ENCODE measurements around the gene BNC1. TPM values are rescaled to one million over a fixed set of nuclear protein-coding genes. Genes with fewer than 3 reads are reported as not detected.

Gene BNC1
- total and polyA plus RNA-seq, 2 of the 4 experiments (the other 2 are of a cell fraction) = 0.38 to 0.54 TPM

- no peak overlapping the region for H4K8ac ChIP-seq (ENCODE audit: low read depth in 2 of 2, low read length in 2 of 2)
- no peak overlapping the region for H2BK120ac ChIP-seq (ENCODE audit: low read depth, low read length)
- no peak overlapping the region for H3K27ac ChIP-seq (ENCODE audit: insufficient read depth, low read length)
- BruUV-seq (replicated peaks) = no TSS peak
- no peaks in the 10 kb centered on the region for H3K36me3 ChIP-seq (ENCODE audit: control insufficient read depth, insufficient read depth, low read length)
- ATAC-seq (ENCODE audit: low read depth) = no peak
- no peak overlapping the region for H2BK20ac ChIP-seq (ENCODE audit: low read depth, low read length)
- ChIA-PET CTCF (no interaction called here), POLR2A (ENCODE audit: unreplicated experiment) (no interaction called here)
- H3K79me1 ChIP-seq (ENCODE audit: low read depth in 1 of 2, low read length in 2 of 2) = peaks cover 0 to 17% of the 10 kb centered on the region in 2 experiments; a peak in 2 of 4 replicates
- TF ChIP-seq MAFK (IDR thresholded peaks at IDR 0.05; ENCODE audit: low read depth, low read length) = no peak
- no peak for TF ChIP-seq SMC3 (IDR thresholded peaks at IDR 0.05; ENCODE audit: low read depth, low read length)
- TF ChIP-seq MXI1 (IDR thresholded peaks at IDR 0.05; ENCODE audit: borderline replicate concordance, low read depth, low read length) = no peak
- TF ChIP-seq RCOR1 (IDR thresholded peaks at IDR 0.05; ENCODE audit: insufficient replicate concordance, low read length) = no peak
- TF ChIP-seq POLR2A (IDR thresholded peaks at IDR 0.05; ENCODE audit: low read depth, low read length) = no peak
- TF ChIP-seq FOS (IDR thresholded peaks at IDR 0.05; ENCODE audit: low read depth, low read length) = no peak
- no peak for TF ChIP-seq ELK1 (IDR thresholded peaks at IDR 0.05; ENCODE audit: borderline replicate concordance, low read depth, low read length)
- no peak for TF ChIP-seq USF2 (IDR thresholded peaks at IDR 0.05; ENCODE audit: low read depth, low read length)
- no peak for TF ChIP-seq NFE2L2 (IDR thresholded peaks at IDR 0.05; ENCODE audit: low read depth, low read length)
- TF ChIP-seq CTCF (conservative IDR thresholded peaks at IDR 0.05; ENCODE audit: low read depth, low read length) = no peak
- TF ChIP-seq BHLHE40 (IDR thresholded peaks at IDR 0.05; ENCODE audit: low read depth, low read length) = no peak
- dilution Hi-C loops (cut with HindIII; ENCODE audit: low sequenced_read_pairs, unreplicated experiment) (no loop called here), in situ Hi-C loops (cut with MboI; ENCODE audit: low sequenced_read_pairs) (no loop called here), intact Hi-C loops (cut with micrococcal nuclease) (loop anchor here (10.0 kb wide), 2 partner anchors 375 to 635 kb away; no protein-coding TSS in a partner anchor)
- no peak overlapping the region for H3K14ac ChIP-seq (replicated peaks; ENCODE audit: low read depth, low read length)
- H3K4ac ChIP-seq (ENCODE audit: low read depth, low read length) = no peak overlapping the region
- H4K91ac ChIP-seq (ENCODE audit: insufficient read depth, low read depth, low read length) = no peak overlapping the region
- H2AK9ac ChIP-seq (replicated peaks; ENCODE audit: low read depth, low read length, poor library complexity) = no peak overlapping the region
- H2BK15ac ChIP-seq (ENCODE audit: low read depth, low read length) = no peak overlapping the region
- no peak overlapping the region for H3K9ac ChIP-seq (ENCODE audit: low read depth, low read length)
- H2AK5ac ChIP-seq (ENCODE audit: low read depth, low read length) = no peak overlapping the region
- H2BK5ac ChIP-seq (ENCODE audit: low read depth, low read length, poor library complexity, severe bottlenecking) = no peak overlapping the region
- WGBS, 2 experiments (ENCODE audit: extremely low coverage in 2 of 2, insufficient read length in 1 of 2) = 100% methylated on average over 1 of the region's 5 CpGs; no CpG with 5 or more reads in 1 of the 2 experiments
- DNase-seq = no peak
- no peak overlapping the region for H3K56ac ChIP-seq (ENCODE audit: extremely low read depth, insufficient read depth, low read length)
- 0 out of 2 replicates have a peak, but pooled peaks cover 3% of the 10 kb centered on the region for H3K9me1 ChIP-seq (ENCODE audit: insufficient read depth, low read length)
- H3K4me1 ChIP-seq (ENCODE audit: control insufficient read depth, insufficient read depth, low read length) = peaks cover 8% of the 10 kb centered on the region
- H3K23ac ChIP-seq (ENCODE audit: low read depth, low read length) = no peak overlapping the region
- H4K20me1 ChIP-seq (ENCODE audit: insufficient read depth, low read length) = peaks cover 4% of the 10 kb centered on the region; the same call in 1 of the 2 replicates
- H3K9me3 ChIP-seq (ENCODE audit: control insufficient read depth, insufficient read depth, low read length) = no peaks in the 10 kb centered on the region
- no peak overlapping the region for H3K4me2 ChIP-seq (ENCODE audit: low read depth, low read length)
- H3K27me3 ChIP-seq (ENCODE audit: control insufficient read depth, insufficient read depth, low read length) = no peaks in the 10 kb centered on the region
- H3K18ac ChIP-seq (ENCODE audit: low read depth, low read length) = no peak overlapping the region
- no peak overlapping the region for H2AFZ ChIP-seq (replicated peaks; ENCODE audit: low read length, poor library complexity)
- H3K4me3 ChIP-seq (ENCODE audit: insufficient read depth, low read depth, low read length) = no peak overlapping the region
- no peak overlapping the region for H4K5ac ChIP-seq (ENCODE audit: low read depth, low read length)
Observed at GRCh38 chr15:83209333-83209732, 75.1 kb downstream of the BNC1 start.

Measured in IMR-90 (cell line).